ENCODE measurements around the gene LARP1. TPM values are rescaled to one million over a fixed set of nuclear protein-coding genes. Genes with fewer than 3 reads are reported as not detected.

The LARP1 gene
- total and polyA plus RNA-seq, 2 experiments from 2014 or later, result 133 to 302 TPM

- H3K36me3 ChIP-seq (ENCODE audit: insufficient read depth), result peaks cover 82% of the 10 kb centered on the region
- H3K4me3 ChIP-seq, result no peak overlapping the region
- Mint-ChIP-seq H3K4me3 (no peak overlapping the region), H3K27me3 (ENCODE audit: insufficient read depth, low read depth, poor library complexity) (peaks cover 6% of the 10 kb centered on the region), H3K4me1 (no peaks in the 10 kb centered on the region), H3K27ac (no peak overlapping the region), H3K36me3 (ENCODE audit: low read depth) (peaks cover 87% of the 10 kb centered on the region), H3K9me3 (no peaks in the 10 kb centered on the region)
- H3K27me3 ChIP-seq (ENCODE audit: insufficient read depth), result no peaks in the 10 kb centered on the region
- no peaks in the 10 kb centered on the region for H3K9me2 ChIP-seq (ENCODE audit: insufficient read depth)
- H3K79me2 ChIP-seq (replicated peaks; ENCODE audit: insufficient read depth), result peaks cover 80% of the 10 kb centered on the region
- peaks cover 44% of the 10 kb centered on the region for H3F3A ChIP-seq (replicated peaks; ENCODE audit: low read depth)
- ATAC-seq (no peak), DNase-seq (ENCODE audit: low spot score) (no peak)
- no peak overlapping the region for H2AFZ ChIP-seq
- TF ChIP-seq POLR2AphosphoS5 (IDR thresholded peaks at IDR 0.05; ENCODE audit: low read depth), result 0 out of 2 replicates have a peak, but pooled peaks have one; percentile 18
- TF ChIP-seq CREB1 (CRISPR knock-in tag; IDR thresholded peaks at IDR 0.05; ENCODE audit: low read depth), result no peak
- H3K4me1 ChIP-seq (ENCODE audit: insufficient read depth), result no peaks in the 10 kb centered on the region
- peak overlapping the region; percentile 83 for H3K27ac ChIP-seq (ENCODE audit: low read depth)
- peaks cover 58% of the 10 kb centered on the region for H4K20me1 ChIP-seq (replicated peaks; ENCODE audit: insufficient read depth)
- H3K4me2 ChIP-seq, result no peak overlapping the region
Measured at GRCh38 chr5:154793599-154794524, 38.7 kb downstream of the LARP1 start.

GRCh38 chr5:154794525-154795234 lies 39.5 kb downstream of the LARP1 start:
- no peak overlapping the region for H3K27ac ChIP-seq (ENCODE audit: low read depth)
- no peak overlapping the region for H2AFZ ChIP-seq
- peaks cover 45% of the 10 kb centered on the region for H3F3A ChIP-seq (replicated peaks; ENCODE audit: low read depth)
- no peak for DNase-seq (ENCODE audit: low spot score)
- H3K4me1 ChIP-seq (ENCODE audit: insufficient read depth), result no peaks in the 10 kb centered on the region
- no peak overlapping the region for H3K4me3 ChIP-seq
- ATAC-seq, result no peak
- H3K9me2 ChIP-seq (ENCODE audit: insufficient read depth), result no peaks in the 10 kb centered on the region
- H3K4me2 ChIP-seq, result no peak overlapping the region
- no peaks in the 10 kb centered on the region for H3K27me3 ChIP-seq (ENCODE audit: insufficient read depth)
- H3K36me3 ChIP-seq (ENCODE audit: insufficient read depth), result peaks cover 90% of the 10 kb centered on the region
- Mint-ChIP-seq H3K4me1 (no peaks in the 10 kb centered on the region), H3K4me3 (no peak overlapping the region), H3K36me3 (ENCODE audit: low read depth) (peaks cover 95% of the 10 kb centered on the region), H3K9me3 (no peaks in the 10 kb centered on the region), H3K27me3 (ENCODE audit: insufficient read depth, low read depth, poor library complexity) (peaks cover 6% of the 10 kb centered on the region), H3K27ac (no peak overlapping the region)
- H4K20me1 ChIP-seq (replicated peaks; ENCODE audit: insufficient read depth), result peaks cover 60% of the 10 kb centered on the region
- TF ChIP-seq CREB1 (CRISPR knock-in tag; IDR thresholded peaks at IDR 0.05; ENCODE audit: low read depth), result no peak
- no peak for TF ChIP-seq POLR2AphosphoS5 (IDR thresholded peaks at IDR 0.05; ENCODE audit: low read depth)
- TF ChIP-seq ZNF331 (CRISPR knock-in tag; IDR thresholded peaks at IDR 0.05; ENCODE audit: low read depth), result no peak
- no peak for TF ChIP-seq NANOG (IDR thresholded peaks at IDR 0.05; ENCODE audit: borderline replicate concordance)
- TF ChIP-seq ZNF462 (CRISPR knock-in tag; IDR thresholded peaks at IDR 0.05), result no peak
- TF ChIP-seq ETS1 (IDR thresholded peaks at IDR 0.05), result no peak
- TF ChIP-seq EZH2phosphoT487 (IDR thresholded peaks at IDR 0.05; ENCODE audit: unreplicated experiment), result no peak
- TF ChIP-seq STAT1 (IDR thresholded peaks at IDR 0.05; ENCODE audit: unreplicated experiment), result no peak
- TF ChIP-seq JUNB (IDR thresholded peaks at IDR 0.05; ENCODE audit: unreplicated experiment), result no peak
- TF ChIP-seq EZH2 (IDR thresholded peaks at IDR 0.05; ENCODE audit: low read depth, unreplicated experiment), result no peak
- H3K79me2 ChIP-seq (replicated peaks; ENCODE audit: insufficient read depth), result peaks cover 80% of the 10 kb centered on the region

Data from GM23338 (cell line).